ENCODE results near the gene MED12L. TPM values are rescaled to one million over a fixed set of nuclear protein-coding genes. Genes with fewer than 3 reads are reported as not detected.

Gene MED12L
- total RNA-seq, 1 experiment from 2014 or later = 14.9 TPM

GRCh38 chr3:151452368-151452767 is 366.9 kb downstream of the MED12L start:
- H2BK20ac ChIP-seq (ENCODE audit: low read depth, low read length, poor library complexity, severe bottlenecking) = no peak overlapping the region
- no peak overlapping the region for H3K18ac ChIP-seq (ENCODE audit: insufficient read length, low read depth, low read length)
- H4K8ac ChIP-seq (replicated peaks; ENCODE audit: insufficient read length, low read depth, low read length) = no peak overlapping the region
- H2BK120ac ChIP-seq (ENCODE audit: low read depth, low read length, poor library complexity, severe bottlenecking) = no peak overlapping the region
- no peaks in the 10 kb centered on the region for H3K79me2 ChIP-seq (ENCODE audit: insufficient read depth, low read length)
- no peak overlapping the region for H2AFZ ChIP-seq (ENCODE audit: low read length)
- Mint-ChIP-seq H3K9me3 (no peaks in the 10 kb centered on the region; a peak in 1 of 5 replicates), H3K27me3 (ENCODE audit: low read depth) (no peaks in the 10 kb centered on the region), H3K4me3 (no peak overlapping the region), H3K4me1 (peaks cover 0 to 4% of the 10 kb centered on the region in 2 experiments; a peak in 1 of 4 replicates), H3K27ac (no peak overlapping the region), H3K36me3 (ENCODE audit: insufficient read depth in 1 of 3, low read depth in 3 of 3) (no peaks in the 10 kb centered on the region)
- TF ChIP-seq CTCF (conservative IDR thresholded peaks at IDR 0.05) = no peak
- no peaks in the 10 kb centered on the region for H3K27me3 ChIP-seq (ENCODE audit: insufficient read depth, low read length)
- WGBS (ENCODE audit: extremely low coverage, insufficient read length, low lambda C conversion rate) = no CpG with 5 or more reads among the region's 1 CpG
- H2BK12ac ChIP-seq (ENCODE audit: insufficient read length, low read depth, low read length) = no peak overlapping the region
- no peak overlapping the region for H4K91ac ChIP-seq (ENCODE audit: insufficient read length, low read depth, low read length)
- no peak overlapping the region for H2BK15ac ChIP-seq (ENCODE audit: low read depth, low read length)
- H3K23ac ChIP-seq (ENCODE audit: insufficient read length, low read depth, low read length) = no peak overlapping the region
- H4K5ac ChIP-seq (ENCODE audit: insufficient read length, low read depth, low read length) = no peak overlapping the region
- H3K4me1 ChIP-seq (ENCODE audit: insufficient read depth, low read length) = no peaks in the 10 kb centered on the region
- H3K23me2 ChIP-seq (ENCODE audit: insufficient read length, low read depth, low read length, poor library complexity, severe bottlenecking) = no peaks in the 10 kb centered on the region
- H3K14ac ChIP-seq (ENCODE audit: insufficient read depth, low read length) = no peak overlapping the region
- DNase-seq = no peak
- no peak overlapping the region for H3T11ph ChIP-seq (ENCODE audit: low read length)
- no peak overlapping the region for H3K27ac ChIP-seq (ENCODE audit: insufficient read length, low read depth, low read length)
- H3K4ac ChIP-seq (ENCODE audit: low read depth, low read length) = no peak overlapping the region
- H3K9me3 ChIP-seq (ENCODE audit: control insufficient read depth, low read depth, low read length) = no peaks in the 10 kb centered on the region
- no peak overlapping the region for H2AK5ac ChIP-seq (ENCODE audit: insufficient read length, low read length)
- H3K56ac ChIP-seq (ENCODE audit: insufficient read length, low read depth, low read length) = no peak overlapping the region
- no peak overlapping the region for H3K9ac ChIP-seq (ENCODE audit: extremely low read depth, insufficient read length, low read length)
- no peak overlapping the region for H2BK5ac ChIP-seq (ENCODE audit: insufficient read length, low read length)
- no peak overlapping the region for H3K4me2 ChIP-seq (ENCODE audit: insufficient read depth, insufficient read length, low read length)
- H3K79me1 ChIP-seq (ENCODE audit: insufficient read depth, low read depth, low read length, poor library complexity, severe bottlenecking) = no peaks in the 10 kb centered on the region
- no peaks in the 10 kb centered on the region for H4K20me1 ChIP-seq (ENCODE audit: control insufficient read depth, insufficient read depth, insufficient read length)

Data from H9 (cell line).